GM19099 (cell line): ENCODE data around the gene SMAD3.

Experiments used
- POLR2A ChIP-seq: IDR thresholded peaks from 3 replicates; pipeline ENCODE4 v1.6.1; 2011; ENCODE audit warnings: low read depth; ENCODE audit not compliant: insufficient read length; ENCODE audit errors: extremely low read depth

Gene SMAD3

DNA sequence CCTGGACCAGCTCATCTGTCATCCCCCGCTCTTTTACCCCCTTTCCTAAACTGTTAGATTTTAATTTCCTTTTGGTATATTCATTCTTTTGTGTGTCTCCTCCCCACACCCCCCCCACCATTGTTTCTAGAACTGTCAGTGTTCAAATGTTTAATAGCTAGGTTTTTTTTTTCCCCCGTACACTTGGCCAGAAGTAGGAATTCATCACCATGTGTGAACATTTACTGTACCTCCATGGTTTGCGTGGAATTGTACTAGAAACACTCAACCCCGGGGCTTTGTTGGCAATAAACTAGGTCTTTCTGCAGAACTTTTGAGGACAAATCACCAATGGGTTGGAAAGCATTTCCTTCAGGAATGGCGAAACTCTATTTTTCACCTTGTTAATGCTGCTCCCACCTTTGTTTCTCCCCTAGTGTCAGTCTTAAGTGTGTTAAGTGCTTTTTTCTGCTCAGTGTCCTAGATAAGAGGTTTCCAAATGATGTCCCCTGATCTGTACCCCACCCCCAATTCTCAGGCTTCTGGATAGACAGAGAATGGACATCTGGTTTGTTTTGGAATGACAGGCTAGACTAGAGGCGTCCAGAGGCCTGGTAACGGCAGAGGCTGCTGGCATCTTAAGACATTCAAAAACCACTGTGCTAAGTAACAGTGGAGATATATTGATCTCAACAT, 76.8 kb downstream of the SMAD3 start:
- no peak for TF ChIP-seq POLR2A

DNA sequence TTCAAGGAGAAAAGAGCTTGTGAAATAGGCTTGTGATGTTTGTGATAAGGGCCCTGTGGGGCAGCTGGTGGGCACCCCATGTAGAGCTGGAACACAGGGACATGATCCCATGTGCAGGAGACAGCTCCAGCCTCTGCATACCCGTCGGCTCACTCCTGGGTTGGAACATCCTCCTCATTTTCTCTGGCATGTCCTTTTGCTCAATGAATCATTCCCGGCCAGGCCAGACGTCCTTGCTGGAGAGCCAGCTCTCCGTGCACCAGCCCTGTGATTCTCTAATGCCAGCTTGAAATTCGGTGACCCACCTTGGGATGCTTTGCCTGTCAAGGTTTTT, 77.3 kb downstream of the SMAD3 start:
- no peak for TF ChIP-seq POLR2A

DNA sequence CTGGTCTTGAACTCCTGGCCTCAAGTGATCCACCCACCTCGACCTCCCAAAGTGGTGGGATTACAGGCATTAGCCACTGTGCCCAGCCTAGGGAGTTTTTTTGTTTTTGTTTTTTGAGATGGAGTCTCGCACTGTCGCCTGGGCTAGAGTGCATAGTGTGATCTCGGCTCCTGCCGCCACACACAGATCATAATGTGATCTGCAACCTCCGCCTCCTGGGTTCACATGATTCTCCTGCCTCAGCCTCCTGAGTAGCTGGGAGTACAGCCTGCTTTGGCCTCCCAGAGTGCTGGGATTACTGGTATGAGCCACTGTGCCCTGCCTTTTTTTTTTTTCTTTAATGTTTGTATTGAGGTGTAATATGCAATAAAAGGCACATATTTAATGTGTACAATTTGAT, 78.2 kb downstream of the SMAD3 start:
- TF ChIP-seq POLR2A = no peak

DNA sequence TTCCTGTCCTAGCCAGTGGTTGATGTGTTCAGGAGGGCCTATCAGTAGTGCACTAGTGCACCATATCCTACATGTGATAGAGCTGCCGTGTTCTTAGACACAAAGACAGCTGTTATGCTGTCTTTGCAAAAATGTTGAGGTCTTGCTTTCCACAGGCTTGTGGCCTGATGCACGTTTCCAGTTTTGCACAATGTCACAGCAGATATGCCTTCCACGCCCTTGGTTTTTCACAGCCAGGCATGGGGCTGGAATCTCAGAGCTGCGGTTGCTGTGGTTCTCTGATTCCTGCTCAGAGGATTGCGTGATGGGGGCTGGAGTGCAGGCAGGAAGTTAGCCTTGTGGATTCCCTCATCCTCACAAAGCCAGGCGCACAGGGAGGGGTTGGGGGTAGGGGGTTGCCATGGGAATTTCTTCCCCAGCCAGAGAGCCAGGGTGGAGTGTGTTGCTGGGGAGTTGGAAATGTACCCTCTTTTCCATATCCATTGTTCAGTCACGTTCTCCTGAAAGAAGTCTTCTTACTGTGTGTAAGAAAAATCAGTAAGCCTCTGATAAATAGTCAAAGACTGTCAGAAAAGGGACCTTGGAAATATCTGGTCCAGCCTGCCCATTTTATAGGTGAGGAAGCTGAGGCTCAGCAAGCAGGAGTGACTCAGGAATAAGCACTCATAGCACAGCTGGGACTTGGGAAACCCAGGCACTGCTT, 79.4 kb downstream of the SMAD3 start:
- TF ChIP-seq POLR2A = no peak

DNA sequence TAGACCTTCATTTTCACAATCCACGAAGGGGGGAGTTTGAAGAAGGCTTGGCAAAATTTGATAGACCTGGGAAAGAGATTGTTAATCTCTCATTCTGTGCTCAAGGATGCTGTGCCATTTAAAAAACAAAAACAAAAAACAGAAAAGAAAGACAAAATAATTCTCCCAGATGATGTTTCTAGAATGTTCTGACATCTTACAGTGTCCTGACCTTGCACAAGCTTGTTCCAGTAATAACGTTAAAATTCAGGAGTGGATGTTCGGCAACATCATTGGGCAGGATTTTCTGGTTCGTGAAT, 79.9 kb downstream of the SMAD3 start:
- TF ChIP-seq POLR2A = no peak

DNA sequence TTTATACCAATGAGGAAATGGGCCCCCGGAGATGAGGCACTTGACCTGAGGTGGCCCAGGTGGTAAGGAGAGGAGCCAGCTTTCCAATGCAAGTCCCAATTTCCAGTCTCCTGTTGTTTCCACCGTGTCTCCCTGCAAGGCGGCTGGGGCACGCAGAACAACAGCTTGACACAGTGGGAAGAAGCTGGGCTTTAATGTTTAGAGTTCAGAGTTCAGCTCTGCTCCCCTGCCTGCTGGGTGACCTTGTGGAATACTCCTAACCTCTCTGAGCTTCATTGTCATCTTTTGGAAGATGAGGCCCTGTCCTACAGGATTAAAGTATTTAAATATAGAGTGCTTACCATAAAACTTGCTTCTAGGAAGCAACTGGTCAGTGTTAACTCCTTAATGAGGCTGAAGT, 80.3 kb downstream of the SMAD3 start:
- TF ChIP-seq POLR2A = no peak

DNA sequence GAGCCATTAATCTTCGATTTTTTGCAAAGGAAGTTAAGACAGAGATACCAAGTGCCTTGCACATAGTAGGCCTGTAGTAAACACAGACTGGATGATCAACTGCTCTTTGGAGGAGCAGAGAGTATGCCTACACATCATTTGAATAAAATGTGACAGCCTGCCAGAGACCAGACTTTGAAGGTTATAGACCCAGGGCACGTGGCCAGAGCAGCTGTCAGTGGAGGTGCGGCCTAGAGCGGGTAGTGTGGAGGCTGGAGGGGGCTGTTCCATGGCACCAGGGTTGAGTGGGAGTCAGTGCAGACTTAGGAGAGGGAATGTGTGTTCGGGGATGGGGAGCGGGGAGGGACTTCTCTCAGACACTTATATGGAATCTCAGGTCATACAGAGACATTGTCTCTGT, 80.8 kb downstream of the SMAD3 start:
- no peak for TF ChIP-seq POLR2A

DNA sequence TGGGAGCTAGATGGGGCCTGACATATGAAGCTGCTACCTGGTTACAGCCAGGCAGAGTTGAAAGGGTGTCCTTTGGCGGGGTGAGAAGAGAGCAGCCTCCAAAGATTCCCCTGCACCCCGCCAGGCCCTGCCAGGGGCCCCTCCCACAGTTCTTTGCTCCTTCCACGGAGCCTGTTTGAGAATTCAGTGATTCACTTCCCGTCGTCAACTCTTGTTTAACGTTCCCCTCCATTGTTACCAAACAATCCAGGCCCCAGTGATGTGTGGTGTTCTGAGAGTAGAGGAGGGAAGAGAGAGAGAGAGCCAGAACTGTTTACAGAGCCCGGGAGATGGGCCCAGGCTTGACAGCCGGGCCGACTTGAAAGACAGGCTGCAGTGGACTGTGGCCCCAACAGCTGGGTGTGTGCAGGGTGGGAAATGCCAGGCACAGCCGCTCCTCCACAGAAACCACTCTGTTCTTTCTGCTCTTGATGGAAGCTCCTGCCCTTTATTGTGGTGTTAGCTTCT, 81.5 kb downstream of the SMAD3 start:
- no peak for TF ChIP-seq POLR2A

DNA sequence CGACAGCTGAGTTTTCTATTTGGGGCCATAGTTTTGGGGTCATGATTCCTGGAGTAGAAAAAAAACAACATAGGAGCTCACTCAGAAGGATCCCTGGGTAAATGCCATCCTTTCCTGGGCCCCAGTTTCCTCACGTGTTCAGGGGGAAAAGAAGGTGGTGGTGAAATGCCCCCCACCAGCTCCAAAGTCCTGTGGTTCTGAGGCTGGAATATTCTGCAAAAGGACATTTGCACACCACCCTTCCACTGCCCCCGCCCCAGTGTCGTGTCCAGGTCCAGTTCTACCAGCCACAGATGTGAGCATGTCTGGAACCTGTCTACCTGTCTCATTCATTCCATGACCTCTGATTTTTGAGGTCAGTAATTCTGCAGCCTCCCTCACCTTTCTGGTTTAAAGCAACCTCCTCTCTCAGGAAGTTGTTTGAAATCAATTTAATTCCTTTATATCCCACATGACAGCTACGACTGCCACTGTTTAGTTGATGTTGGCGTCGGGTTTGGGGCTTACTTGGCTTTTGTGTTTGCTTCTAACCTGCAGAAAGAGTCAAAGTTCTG, 82.1 kb downstream of the SMAD3 start:
- TF ChIP-seq POLR2A = no peak

DNA sequence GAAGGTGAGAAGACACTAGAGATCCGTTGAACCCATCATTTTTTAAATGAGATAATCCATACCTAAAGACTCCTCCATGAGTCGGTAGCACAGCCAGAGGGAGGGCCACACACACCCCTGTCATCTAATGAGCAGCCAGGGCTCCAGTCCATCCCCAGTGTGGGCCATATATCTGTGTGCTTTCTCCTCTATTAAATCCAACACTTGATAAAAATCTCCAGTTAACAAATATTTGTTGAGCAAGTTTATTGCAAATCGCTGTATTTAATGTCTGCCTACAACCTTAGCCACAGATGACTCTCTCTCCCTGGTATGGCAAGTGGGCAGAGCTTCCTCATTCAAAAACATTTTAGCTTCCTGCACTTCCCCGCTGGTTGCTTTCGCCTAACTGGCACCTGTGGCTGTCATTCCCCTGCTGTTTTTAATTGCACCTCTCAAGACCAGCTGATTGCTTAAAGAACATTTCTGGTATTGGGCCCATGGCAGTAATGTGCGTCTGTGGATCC, 82.8 kb downstream of the SMAD3 start:
- TF ChIP-seq POLR2A = no peak

DNA sequence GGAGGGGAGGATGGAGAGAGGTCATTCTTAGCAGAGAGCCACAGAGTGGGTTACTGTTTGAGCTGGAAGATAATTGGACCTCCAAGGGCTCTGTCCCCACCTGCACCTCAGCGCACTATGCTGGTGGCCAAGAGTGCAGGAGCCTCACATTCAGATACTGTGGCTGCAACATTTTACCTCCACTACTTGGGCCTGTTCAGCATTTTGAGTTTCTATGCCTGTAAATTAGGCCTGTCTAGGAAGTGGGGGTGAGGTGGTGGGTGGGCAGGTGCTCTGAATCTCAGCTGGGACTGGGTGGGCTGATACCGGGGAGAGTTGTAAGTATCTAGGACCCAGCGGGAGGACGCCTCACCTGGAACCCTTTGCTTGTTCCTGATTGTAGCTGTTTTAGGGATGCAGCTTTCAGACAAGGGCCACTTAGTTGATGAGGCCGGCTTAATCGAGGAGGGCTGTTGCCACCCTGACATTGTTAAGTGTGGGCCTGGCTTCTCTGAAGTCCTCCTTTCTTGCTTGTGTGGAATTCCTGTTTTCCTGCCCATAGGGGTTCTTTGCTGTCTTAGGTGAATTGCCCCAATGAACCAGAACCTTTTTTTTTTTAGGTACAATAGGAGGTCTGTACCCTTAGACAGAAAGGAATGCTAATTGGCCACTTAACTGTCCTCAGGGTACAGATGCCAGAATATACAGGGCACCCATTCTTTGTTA, 83.8 kb downstream of the SMAD3 start:
- TF ChIP-seq POLR2A = no peak

DNA sequence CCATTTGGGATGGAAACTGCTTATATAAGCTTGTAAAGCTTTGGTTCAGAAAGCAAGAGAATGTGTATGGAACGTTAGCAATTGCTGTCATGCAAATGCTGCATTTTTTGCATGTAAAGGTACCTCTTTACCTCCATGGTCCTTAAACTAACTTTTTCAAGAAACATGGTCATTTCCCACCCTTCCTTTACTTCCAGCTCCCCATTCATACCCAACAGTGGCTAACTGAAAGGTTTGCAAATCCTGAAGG, 84.3 kb downstream of the SMAD3 start:
- no peak for TF ChIP-seq POLR2A

DNA sequence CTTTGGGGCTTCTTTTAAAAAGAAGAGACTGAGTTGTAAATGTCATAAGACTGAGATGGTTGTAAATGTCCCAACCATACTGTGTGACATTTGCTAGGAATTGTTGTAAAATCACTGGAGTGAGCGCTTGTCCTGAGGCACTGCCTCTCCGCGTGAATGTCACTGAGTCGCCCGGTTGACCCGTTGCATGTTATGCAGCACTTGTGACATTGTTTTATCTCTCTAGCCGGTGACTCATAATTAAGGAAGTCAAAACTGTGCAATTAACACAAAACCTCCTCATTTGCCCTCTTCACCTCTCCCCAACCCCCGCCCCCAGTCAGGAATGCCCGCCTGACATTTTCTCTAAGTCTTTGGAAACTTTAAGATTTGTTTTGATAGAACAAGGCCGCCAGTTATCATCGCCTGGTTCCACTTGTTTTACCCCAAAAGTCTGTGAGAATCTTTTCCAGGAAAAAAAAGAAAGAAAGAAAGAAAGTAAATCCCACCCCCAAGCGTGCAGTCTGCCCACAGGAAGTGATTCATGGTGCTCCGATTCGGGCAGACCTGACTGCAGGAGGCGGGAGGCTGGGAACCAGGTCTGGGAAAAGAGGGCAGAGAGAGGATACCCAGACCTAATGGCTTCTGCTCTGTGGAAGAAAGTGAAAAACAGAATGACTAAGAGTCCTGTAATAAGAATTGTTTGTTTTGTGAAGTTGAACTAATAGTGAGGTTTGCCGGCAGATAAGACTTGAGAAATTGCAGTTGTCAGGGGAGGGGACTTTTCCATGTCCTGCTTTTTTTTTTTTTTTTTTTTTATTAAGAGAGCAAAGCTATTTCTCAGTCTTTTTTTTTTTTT, 84.8 kb downstream of the SMAD3 start:
- TF ChIP-seq POLR2A = no peak

DNA sequence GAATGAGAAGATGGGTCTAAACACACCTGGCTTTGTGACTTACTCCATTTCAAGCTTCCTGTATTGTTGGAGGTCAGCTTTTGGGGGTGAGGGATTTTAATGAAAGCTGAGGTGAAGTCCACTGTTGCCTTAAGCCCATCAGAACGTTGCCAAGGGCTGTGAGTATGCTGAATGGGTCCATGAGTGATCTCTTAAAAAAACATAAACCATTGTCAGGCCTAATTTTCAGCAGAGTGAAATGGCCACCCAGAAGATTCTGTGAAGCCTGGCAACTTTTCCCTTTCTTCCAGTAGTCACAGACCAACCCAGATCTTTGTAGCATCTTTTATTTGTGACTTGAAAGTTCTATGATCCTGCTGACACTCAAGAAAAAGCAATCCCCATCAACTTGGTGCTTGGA, 87.0 kb downstream of the SMAD3 start:
- TF ChIP-seq POLR2A = no peak

DNA sequence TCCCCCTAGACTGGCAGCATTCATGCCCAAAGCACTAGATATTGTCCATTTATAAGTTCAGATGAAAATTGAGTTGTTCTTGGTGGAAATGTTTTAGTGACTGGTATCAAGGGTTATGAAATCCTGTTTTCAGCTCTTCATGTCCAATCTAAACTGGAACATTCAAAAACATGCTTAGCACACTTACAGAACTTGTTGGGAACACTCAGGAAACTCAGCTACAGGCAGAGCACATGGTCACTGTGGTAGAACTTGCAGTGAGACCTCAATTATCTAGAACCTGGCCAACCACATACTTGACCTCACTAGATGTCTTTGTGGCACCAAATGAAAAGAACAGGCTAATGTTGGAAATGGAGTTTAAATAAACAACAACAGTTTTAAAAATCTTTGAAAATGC, 88.8 kb downstream of the SMAD3 start:
- no peak for TF ChIP-seq POLR2A
